Measurements from ENCODE around the gene SLC25A53. TPM values are rescaled to one million over a fixed set of nuclear protein-coding genes. Genes with fewer than 3 reads are reported as not detected.

SLC25A53 gene
- total and polyA plus RNA-seq, 2 donors = 10.6 to 23.7 TPM

DNA sequence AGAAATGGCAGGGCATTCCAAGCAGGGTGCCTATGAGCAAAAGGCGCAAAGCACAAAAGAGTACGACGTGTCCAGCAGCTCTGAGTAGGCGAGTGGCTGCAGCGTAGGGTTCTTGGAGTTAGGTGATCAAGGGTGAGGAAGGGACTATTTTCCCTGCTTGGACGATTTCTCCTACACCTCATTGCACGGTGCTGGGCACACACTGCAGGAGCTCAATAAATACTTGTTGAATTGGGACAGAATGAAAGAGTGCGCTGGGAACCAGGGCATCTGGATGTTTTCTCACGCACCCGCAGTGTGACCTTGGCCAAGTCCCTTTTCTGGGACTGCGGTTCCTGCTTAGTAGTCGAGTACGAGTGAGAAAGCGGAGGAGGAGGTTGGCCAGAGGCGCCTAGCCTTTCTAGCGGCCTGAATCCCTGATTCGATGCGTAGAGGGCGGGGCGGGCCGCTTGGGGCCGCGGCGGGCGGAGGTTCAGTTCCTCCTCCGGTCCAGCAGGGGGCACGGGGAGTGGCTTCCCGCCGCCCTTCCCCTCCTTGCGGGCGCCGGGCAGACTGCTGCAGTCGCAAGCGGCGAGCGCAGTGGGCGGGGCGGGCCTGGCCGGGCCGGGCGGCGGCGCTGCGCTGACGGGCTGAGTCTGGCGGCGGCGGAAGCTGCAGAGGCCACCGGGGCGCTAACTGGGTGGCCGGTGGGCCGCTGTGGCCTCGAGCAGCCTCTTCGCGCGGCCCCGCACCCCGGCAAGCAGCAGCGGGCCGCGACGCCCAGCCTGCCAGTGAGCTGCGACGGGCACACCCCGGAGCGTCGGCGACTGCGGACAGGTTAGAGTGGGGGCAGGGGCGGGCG, 9.3 kb upstream of the SLC25A53 start, which contains the start of gene FAM199X:
Gene FAM199X (plus strand): TSS at position 560 of the 841 bp plus-strand sequence. CDS start 333 bp downstream, outside the sequence.
- H3K4me3 ChIP-seq (ENCODE audit: low read depth, low read length) = peak within 1 kb of the TSS; percentile 88
- WGBS = under 1% methylated on average over 59 of the region's 71 CpGs
- DNase-seq (ENCODE audit: extremely low spot score) = peak; percentile 20

DNA sequence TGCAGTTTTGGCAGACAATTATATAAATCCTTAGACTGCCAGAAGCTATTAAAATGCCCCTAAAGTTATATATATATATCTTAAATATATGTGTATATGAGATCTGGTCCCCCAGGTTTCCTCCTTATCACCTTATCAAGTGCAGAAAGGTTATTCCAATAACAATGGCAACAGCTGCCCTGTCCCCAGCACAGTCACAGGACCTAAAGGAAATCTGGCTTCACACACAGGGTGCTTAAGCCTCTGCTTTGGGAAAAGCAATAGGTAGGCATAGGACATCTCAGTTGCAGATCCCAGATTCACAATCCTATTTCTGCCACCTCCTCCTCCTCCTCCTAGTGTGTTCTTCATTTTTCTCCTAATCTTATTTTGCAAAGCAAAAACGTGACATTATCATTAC, 5.8 kb downstream of the SLC25A53 start:
- Histone ChIP-seq H3K27ac (ENCODE audit: low read depth) (no peak overlapping the region), H3K4me3 (ENCODE audit: low read depth, low read length) (no peak overlapping the region), H3K4me1 (ENCODE audit: insufficient read depth) (no peaks in the 10 kb centered on the region), H3K36me3 (ENCODE audit: insufficient read depth) (no peaks in the 10 kb centered on the region)
- no peak for DNase-seq (ENCODE audit: extremely low spot score)
- WGBS = 24% methylated on average over 1 of the region's 1 CpG

More for the DNA sequence above, 9.3 kb upstream of the SLC25A53 start, which contains the start of gene FAM199X:
- Histone ChIP-seq H3K36me3 (ENCODE audit: insufficient read depth) (no peaks in the 10 kb centered on the region), H3K4me1 (ENCODE audit: insufficient read depth) (no peaks in the 10 kb centered on the region), H3K27ac (ENCODE audit: low read depth) (peak within 1 kb of the TSS; percentile 71)

DNA sequence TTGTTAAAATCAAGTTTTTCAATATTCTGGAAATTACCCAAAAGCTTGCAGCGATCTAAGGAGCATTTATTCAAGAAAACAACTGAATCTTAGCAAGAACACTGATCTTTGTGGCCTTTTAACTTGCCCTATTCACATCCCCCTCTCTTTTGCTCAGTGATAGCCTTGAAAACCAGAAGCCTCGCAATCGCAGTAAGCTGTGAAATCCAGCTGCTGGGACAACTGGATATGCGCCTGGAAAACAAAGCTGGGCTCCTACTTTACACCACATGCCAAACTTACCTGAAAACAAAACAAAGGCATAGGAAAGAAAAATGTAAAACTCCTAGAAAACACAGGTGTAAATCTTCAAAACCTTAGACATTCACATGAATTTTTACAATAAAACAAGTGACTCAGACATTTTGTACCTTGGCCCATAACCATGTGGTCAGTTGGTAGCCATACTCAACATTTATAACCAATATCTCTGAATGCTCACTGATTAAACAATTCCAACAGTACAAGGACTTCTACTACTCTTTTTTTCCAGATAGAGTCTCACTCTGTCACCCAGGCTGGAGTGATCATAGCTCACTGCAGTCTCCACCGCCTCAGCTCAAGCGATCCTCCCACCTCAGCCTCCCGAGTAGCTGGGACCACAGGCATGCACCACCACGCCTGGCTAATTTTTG, 15.6 kb downstream of the SLC25A53 start:
- H3K36me3 ChIP-seq (ENCODE audit: insufficient read depth) = no peaks in the 10 kb centered on the region
- no peak for DNase-seq (ENCODE audit: extremely low spot score)
- H3K4me1 ChIP-seq (ENCODE audit: insufficient read depth) = no peaks in the 10 kb centered on the region
- no peak overlapping the region for H3K4me3 ChIP-seq (ENCODE audit: low read depth, low read length)
- 92% methylated on average over 8 of the region's 8 CpGs for WGBS
- H3K27ac ChIP-seq (ENCODE audit: low read depth) = no peak overlapping the region

DNA sequence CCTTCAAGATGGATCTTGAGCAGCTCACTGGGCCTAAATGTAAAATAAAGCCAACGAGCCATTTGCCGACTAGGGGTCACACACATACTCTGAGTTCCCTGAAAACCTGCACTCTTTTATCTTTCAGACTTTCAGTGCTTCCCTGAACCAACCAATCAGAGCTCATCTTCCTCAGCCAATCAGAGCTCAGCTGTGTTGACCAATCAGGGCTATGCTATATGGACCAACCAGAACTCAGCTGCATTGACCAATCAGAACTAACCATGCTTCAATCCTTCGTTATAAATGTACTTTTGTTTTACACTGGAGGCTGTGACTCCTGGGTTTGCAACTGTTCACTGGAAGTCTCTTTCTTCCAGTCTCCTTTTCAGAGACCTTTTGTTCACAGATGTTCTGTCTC, 19.3 kb downstream of the SLC25A53 start:
- Histone ChIP-seq H3K36me3 (ENCODE audit: insufficient read depth) (no peaks in the 10 kb centered on the region), H3K4me3 (ENCODE audit: low read depth, low read length) (no peak overlapping the region), H3K4me1 (ENCODE audit: insufficient read depth) (no peaks in the 10 kb centered on the region), H3K27ac (ENCODE audit: low read depth) (no peak overlapping the region)
- DNase-seq (ENCODE audit: extremely low spot score) = no peak
- WGBS = 85% methylated on average over 3 of the region's 3 CpGs

DNA sequence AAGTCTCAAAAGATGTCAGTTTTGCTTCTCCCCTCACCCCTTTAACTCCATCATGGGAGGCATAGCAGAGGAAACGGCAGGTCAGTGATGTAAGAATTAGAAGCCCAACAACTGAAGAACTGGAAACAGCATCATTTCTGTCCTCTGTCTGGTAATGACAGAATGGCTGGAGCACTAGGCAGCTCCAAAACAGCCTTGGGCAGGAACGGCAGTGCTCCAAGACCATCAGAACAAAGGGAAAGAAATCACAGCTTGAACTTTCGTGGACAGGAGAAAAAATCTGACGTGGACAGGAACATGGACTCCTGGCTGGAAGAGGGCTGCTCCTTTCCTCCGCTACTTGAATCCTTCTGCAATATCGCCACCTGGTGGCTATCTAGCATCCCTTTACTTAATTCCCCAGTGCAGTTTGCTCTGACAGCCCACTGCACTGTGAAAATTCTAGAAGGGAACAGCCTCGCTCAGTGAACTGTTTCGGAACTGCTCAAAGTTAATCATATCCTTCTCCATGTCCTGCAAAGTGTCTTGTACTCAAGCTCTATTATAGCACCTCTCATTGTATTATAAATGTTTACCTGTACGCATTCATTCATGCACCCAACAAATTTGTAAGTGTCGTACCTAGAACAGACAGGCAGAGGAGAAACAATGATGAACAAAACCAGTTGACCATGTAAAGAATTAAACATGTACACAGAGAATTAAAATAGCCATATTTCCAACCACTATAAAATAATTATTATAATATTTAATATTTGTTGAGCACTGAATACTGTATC, 20.4 kb downstream of the SLC25A53 start:
- H3K4me3 ChIP-seq (ENCODE audit: low read depth, low read length) = peak overlapping the region; percentile 16
- no peaks in the 10 kb centered on the region for H3K4me1 ChIP-seq (ENCODE audit: insufficient read depth)
- 20% methylated on average over 10 of the region's 10 CpGs for WGBS
- H3K27ac ChIP-seq (ENCODE audit: low read depth) = no peak overlapping the region
- peak; percentile 65 for DNase-seq (ENCODE audit: extremely low spot score)
- no peaks in the 10 kb centered on the region for H3K36me3 ChIP-seq (ENCODE audit: insufficient read depth)

DNA sequence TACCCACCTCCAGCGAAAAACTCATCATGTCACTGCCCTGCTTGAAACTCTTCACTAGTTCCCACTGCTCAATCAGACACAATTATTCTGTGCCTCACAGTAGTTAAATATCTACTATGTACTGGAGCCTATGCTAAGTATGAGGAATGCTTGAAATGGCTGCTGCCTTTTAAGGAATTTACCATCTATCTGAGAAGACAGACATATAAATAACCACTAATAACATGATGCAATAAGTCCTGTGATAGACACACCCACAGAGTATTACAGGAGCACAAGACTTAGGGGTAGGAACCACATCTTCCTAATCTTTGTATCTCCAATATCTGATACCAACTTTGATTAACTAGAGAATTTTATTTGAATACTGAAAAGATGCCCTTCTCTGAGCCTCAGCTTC, 21.1 kb downstream of the SLC25A53 start:
- 97% methylated on average over 1 of the region's 1 CpG for WGBS
- Histone ChIP-seq H3K27ac (ENCODE audit: low read depth) (no peak overlapping the region), H3K4me3 (ENCODE audit: low read depth, low read length) (peak overlapping the region; percentile 16), H3K36me3 (ENCODE audit: insufficient read depth) (no peaks in the 10 kb centered on the region), H3K4me1 (ENCODE audit: insufficient read depth) (no peaks in the 10 kb centered on the region)
- no peak for DNase-seq (ENCODE audit: extremely low spot score)

DNA sequence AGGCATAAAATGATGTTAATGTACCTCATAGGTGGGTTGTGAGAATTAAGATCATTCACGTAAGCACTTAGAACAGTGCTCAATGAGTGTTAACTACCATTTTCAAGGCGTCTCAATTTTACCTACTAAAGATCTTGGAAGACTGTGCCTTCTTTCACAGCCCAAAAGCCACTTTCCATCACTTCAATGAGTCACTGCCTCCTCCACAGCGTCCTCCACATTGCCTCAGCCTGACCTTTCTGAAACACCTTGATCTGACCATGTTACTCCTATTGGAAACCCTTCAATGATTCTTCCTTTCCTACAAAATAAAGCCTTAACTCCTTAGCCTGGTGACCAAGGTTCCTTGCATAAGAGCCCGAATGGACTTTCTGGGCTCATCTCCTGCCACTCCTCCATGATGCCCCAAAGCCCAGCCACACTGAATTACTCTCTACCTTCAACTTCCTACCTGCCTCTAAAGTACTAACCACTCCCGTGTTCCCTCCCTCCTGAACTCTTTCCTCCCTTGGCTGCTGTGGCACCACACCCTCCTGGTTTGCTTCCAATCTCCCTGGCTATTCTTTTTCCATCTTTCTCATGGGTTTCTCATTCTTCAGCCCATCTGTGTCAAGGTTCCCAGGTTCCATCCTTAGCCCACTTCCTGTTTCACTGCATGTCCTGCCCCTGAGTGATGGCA, 22.1 kb downstream of the SLC25A53 start:
- WGBS = 87% methylated on average over 5 of the region's 5 CpGs
- DNase-seq (ENCODE audit: extremely low spot score) = no peak
- Histone ChIP-seq H3K4me1 (ENCODE audit: insufficient read depth) (no peaks in the 10 kb centered on the region), H3K4me3 (ENCODE audit: low read depth, low read length) (no peak overlapping the region), H3K27ac (ENCODE audit: low read depth) (no peak overlapping the region), H3K36me3 (ENCODE audit: insufficient read depth) (no peaks in the 10 kb centered on the region)

DNA sequence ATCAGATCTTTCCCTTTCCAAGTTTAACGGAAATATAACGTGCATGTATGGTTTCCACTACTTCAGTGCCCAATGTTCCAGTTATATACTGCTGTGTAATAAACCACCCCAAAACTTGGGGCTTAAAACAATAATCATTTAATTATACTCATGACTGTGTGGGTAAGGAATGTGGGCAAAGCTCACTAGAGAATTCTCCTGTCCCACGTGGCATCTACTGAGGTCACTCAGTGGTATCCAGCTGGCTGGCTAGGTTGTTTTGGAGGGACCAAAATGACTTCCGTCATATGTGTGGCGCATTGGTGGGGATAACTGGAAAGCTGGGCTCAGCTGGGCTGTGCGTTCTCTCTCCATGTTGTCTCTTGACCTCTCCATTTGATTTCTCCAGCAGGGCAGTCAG, 26.0 kb downstream of the SLC25A53 start:
- Histone ChIP-seq H3K27ac (ENCODE audit: low read depth) (no peak overlapping the region), H3K36me3 (ENCODE audit: insufficient read depth) (no peaks in the 10 kb centered on the region), H3K4me1 (ENCODE audit: insufficient read depth) (no peaks in the 10 kb centered on the region), H3K4me3 (ENCODE audit: low read depth, low read length) (no peak overlapping the region)
- WGBS = 89% methylated on average over 6 of the region's 6 CpGs
- no peak for DNase-seq (ENCODE audit: extremely low spot score)

DNA sequence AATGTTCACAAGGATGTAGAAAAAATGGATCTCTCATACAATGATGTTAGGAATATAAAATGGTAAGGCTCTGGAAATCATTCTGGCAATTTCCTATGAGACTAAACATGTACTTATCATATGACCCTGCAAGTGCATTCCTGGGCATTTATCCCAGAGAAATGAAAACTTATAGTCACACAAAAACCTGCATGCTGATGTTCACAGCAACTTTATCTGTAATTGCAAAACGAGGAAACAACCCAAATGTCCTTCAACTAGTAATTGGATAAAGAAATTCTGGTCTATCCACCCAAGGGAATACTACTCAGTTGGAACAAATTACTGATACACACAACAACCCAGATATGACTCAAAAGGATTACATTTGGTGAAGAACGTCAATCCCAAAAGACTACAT, 30.0 kb downstream of the SLC25A53 start:
- H3K4me3 ChIP-seq (ENCODE audit: low read depth, low read length) = no peak overlapping the region
- 82% methylated on average over 2 of the region's 2 CpGs for WGBS
- no peaks in the 10 kb centered on the region for H3K4me1 ChIP-seq (ENCODE audit: insufficient read depth)
- H3K36me3 ChIP-seq (ENCODE audit: insufficient read depth) = no peaks in the 10 kb centered on the region
- no peak overlapping the region for H3K27ac ChIP-seq (ENCODE audit: low read depth)
- DNase-seq (ENCODE audit: extremely low spot score) = no peak

DNA sequence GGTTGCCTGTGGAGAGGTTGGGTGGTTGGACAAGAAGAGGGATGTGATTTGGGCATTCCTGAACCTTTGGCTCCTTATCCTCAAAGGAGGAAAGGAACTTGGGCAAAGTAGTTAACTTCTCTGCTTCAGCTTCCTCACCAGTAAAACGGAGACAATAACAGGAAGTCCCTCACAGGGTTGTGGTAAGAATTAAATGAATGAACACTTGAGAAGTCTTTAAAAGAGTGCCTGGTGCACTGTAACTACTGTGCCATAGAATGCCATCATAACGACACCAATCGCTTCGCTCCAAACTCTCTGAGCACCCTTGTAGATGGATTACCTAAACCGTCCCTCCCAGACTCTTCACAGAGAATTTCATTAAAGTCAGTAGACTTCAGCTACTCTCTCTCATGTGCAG, 34.0 kb downstream of the SLC25A53 start:
- no peak for DNase-seq (ENCODE audit: extremely low spot score)
- no peak overlapping the region for H3K27ac ChIP-seq (ENCODE audit: low read depth)
- no peak overlapping the region for H3K4me3 ChIP-seq (ENCODE audit: low read depth, low read length)
- WGBS = 80% methylated on average over 5 of the region's 5 CpGs
- H3K36me3 ChIP-seq (ENCODE audit: insufficient read depth) = no peaks in the 10 kb centered on the region
- no peaks in the 10 kb centered on the region for H3K4me1 ChIP-seq (ENCODE audit: insufficient read depth)

DNA sequence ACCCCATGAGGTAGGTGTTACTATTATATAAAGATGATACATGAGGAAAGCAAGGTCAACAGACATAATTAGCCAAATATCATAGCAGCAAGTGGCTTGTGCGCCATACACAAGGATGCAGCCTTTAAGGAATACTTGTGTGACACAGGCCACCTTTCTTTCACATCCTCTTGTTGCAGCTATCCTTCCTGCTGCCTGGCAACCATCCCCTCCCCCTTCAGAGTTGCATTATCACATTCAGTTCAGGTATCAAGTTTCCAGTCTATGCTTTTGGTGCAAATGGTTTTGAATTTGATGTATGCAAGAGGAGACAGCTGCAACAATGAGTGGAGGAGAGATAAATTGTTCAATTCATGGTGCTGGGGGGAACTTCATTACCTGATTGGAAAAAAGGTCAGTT, 38.0 kb downstream of the SLC25A53 start:
- H3K36me3 ChIP-seq (ENCODE audit: insufficient read depth) = no peaks in the 10 kb centered on the region
- no peak overlapping the region for H3K27ac ChIP-seq (ENCODE audit: low read depth)
- H3K4me3 ChIP-seq (ENCODE audit: low read depth, low read length) = no peak overlapping the region
- no peaks in the 10 kb centered on the region for H3K4me1 ChIP-seq (ENCODE audit: insufficient read depth)
- DNase-seq (ENCODE audit: extremely low spot score) = no peak
- WGBS = 86% methylated on average over 1 of the region's 1 CpG

DNA sequence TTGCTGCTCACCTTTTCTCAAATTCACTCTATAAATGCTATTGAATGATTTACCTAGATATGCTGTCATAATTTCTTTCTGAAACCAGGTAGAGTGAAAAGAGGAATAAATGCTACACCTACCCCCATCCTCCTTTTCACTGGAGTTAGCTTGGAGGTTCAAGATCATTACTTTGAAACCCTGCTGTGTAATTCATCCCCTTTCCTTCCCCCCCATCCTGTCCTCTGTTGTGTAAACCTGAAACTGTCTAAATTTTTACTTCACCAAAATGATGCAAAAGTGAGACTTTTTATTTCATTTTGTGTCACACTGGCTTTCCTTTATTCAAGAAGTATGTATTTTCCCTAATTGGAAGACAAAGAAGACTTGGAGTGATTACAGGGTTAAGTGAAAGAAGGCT, 39.0 kb downstream of the SLC25A53 start:
- Histone ChIP-seq H3K27ac (ENCODE audit: low read depth) (no peak overlapping the region), H3K4me1 (ENCODE audit: insufficient read depth) (no peaks in the 10 kb centered on the region), H3K36me3 (ENCODE audit: insufficient read depth) (no peaks in the 10 kb centered on the region), H3K4me3 (ENCODE audit: low read depth, low read length) (no peak overlapping the region)
- DNase-seq (ENCODE audit: extremely low spot score) = no peak

Measured in urinary bladder (tissue), 4 donors.